ENCODE measurements around the gene CDK2. TPM values are rescaled to one million over a fixed set of nuclear protein-coding genes. Genes with fewer than 3 reads are reported as not detected.

CDK2 gene
- total and polyA plus RNA-seq, 7 experiments from 2014 or later = 7.0 to 77.2 (median 20.7) TPM

GRCh38 chr12:55933799-55934742, 32.6 kb upstream of the CDK2 start:
- H3K27ac ChIP-seq (ENCODE audit: low read depth, low read length) = peak overlapping the region; percentile 90

GRCh38 chr12:55934773-55935172, 31.9 kb upstream of the CDK2 start:
- H3K4me3 ChIP-seq (ENCODE audit: low read length) = peak overlapping the region; percentile 82
- intact Hi-C loops (cut with micrococcal nuclease) = loop anchor here in 1 of 2 donors (5.0 kb wide), 1 partner anchor 1588 kb away; the partner anchor contains the start of genes DDIT3 and MBD6
- Mint-ChIP-seq H3K36me3 (peaks cover 15 to 70% (median 62%) of the 10 kb centered on the region in 5 donors), H3K4me3 (peak overlapping the region; percentile 96 to 100 (median 98)), H3K9me3 (peaks cover 0 to 10% (median 0%) of the 10 kb centered on the region in 11 donors), H3K4me1 (peaks cover 60 to 74% (median 67%) of the 10 kb centered on the region in 7 donors), H3K27me3 (no peaks in the 10 kb centered on the region), H3K27ac (peak overlapping the region; percentile 86 to 100 (median 97))
- no peaks in the 10 kb centered on the region for H3K9me3 ChIP-seq (ENCODE audit: control insufficient read depth in 2 of 3, low read length in 3 of 3)
- peak overlapping the region; percentile 90 for H3K27ac ChIP-seq (ENCODE audit: low read depth, low read length)
- peaks cover 45 to 58% of the 10 kb centered on the region in 2 donors for H3K4me1 ChIP-seq (ENCODE audit: control insufficient read depth in 2 of 2, insufficient read depth in 2 of 2, low read length in 2 of 2)
- ChIA-PET CTCF (interaction anchor here (0.6 to 4.6 kb wide), 8 partner anchors 8 to 196 kb away, joined by 3 to 32 read pairs (median 6); partner anchors contain the start of genes DNAJC14, ORMDL2, PYM1 and SARNP), POLR2A (interaction anchor here (0.5 to 27.1 kb wide), 13 partner anchors 2 to 205 kb away, joined by 3 to 728 read pairs (median 6); partner anchors contain the start of genes DGKA, DNAJC14, ORMDL2 and PYM1)
- DNase-seq = no peak
- ATAC-seq = no peak
- H3K36me3 ChIP-seq (ENCODE audit: control insufficient read depth in 2 of 3, insufficient read depth in 3 of 3, low read length in 3 of 3) = peaks cover 6 to 51% (median 17%) of the 10 kb centered on the region in 3 experiments
- no peaks in the 10 kb centered on the region for H3K27me3 ChIP-seq (ENCODE audit: control insufficient read depth in 2 of 2, insufficient read depth in 2 of 2, low read length in 2 of 2)

More at GRCh38 chr12:55933799-55934742, 32.6 kb upstream of the CDK2 start:
- peak overlapping the region; percentile 96 to 100 (median 98) for H3K4me3 Mint-ChIP-seq
- ChIA-PET POLR2A (interaction anchor here (0.6 to 27.1 kb wide), 17 partner anchors 2 to 426 kb away, joined by 3 to 728 read pairs (median 4); partner anchors contain the start of genes DGKA, DNAJC14, ORMDL2 and PYM1), CTCF (interaction anchor here (0.8 to 4.6 kb wide), 8 partner anchors 8 to 197 kb away, joined by 3 to 32 read pairs (median 4); partner anchors contain the start of genes DNAJC14, ORMDL2, PYM1 and SARNP)
- H3K9me3 ChIP-seq (ENCODE audit: control insufficient read depth in 2 of 3, low read length in 3 of 3) = no peaks in the 10 kb centered on the region
- intact Hi-C loops (cut with micrococcal nuclease) = loop anchor here in 1 of 2 donors (5.0 kb wide), 1 partner anchor 1588 kb away; the partner anchor contains the start of genes DDIT3 and MBD6
- no peaks in the 10 kb centered on the region for H3K27me3 ChIP-seq (ENCODE audit: control insufficient read depth in 2 of 2, insufficient read depth in 2 of 2, low read length in 2 of 2)
- peaks cover 55 to 74% (median 64%) of the 10 kb centered on the region in 7 donors for H3K4me1 Mint-ChIP-seq
- peak overlapping the region; percentile 82 for H3K4me3 ChIP-seq (ENCODE audit: low read length)
- peaks cover 0 to 10% (median 0%) of the 10 kb centered on the region in 11 donors for H3K9me3 Mint-ChIP-seq
- H3K27ac Mint-ChIP-seq = peak overlapping the region; percentile 91 to 100 (median 97)
- H3K36me3 ChIP-seq (ENCODE audit: control insufficient read depth in 2 of 3, insufficient read depth in 3 of 3, low read length in 3 of 3) = peaks cover 6 to 44% (median 11%) of the 10 kb centered on the region in 3 experiments
- peaks cover 15 to 68% (median 58%) of the 10 kb centered on the region in 5 donors for H3K36me3 Mint-ChIP-seq
- H3K27me3 Mint-ChIP-seq = no peaks in the 10 kb centered on the region
- DNase-seq (no peak), ATAC-seq (no peak)
- H3K4me1 ChIP-seq (ENCODE audit: control insufficient read depth in 2 of 2, insufficient read depth in 2 of 2, low read length in 2 of 2) = peaks cover 50 to 51% of the 10 kb centered on the region in 2 donors

GRCh38 chr12:55935738-55936151, 30.9 kb upstream of the CDK2 start:
- no peaks in the 10 kb centered on the region for H3K27me3 Mint-ChIP-seq
- intact Hi-C loops (cut with micrococcal nuclease) = no loop called here
- Histone ChIP-seq H3K4me3 (ENCODE audit: low read length) (peak overlapping the region; percentile 82), H3K27me3 (ENCODE audit: control insufficient read depth in 2 of 2, insufficient read depth in 2 of 2, low read length in 2 of 2) (no peaks in the 10 kb centered on the region), H3K36me3 (ENCODE audit: control insufficient read depth in 2 of 3, insufficient read depth in 3 of 3, low read length in 3 of 3) (peaks cover 11 to 61% (median 26%) of the 10 kb centered on the region in 3 experiments), H3K9me3 (ENCODE audit: control insufficient read depth in 2 of 3, low read length in 3 of 3) (no peaks in the 10 kb centered on the region), H3K27ac (ENCODE audit: low read depth, low read length) (peak overlapping the region; percentile 90), H3K4me1 (ENCODE audit: control insufficient read depth in 2 of 2, insufficient read depth in 2 of 2, low read length in 2 of 2) (peaks cover 42 to 67% of the 10 kb centered on the region in 2 donors)
- no peak for ATAC-seq
- H3K36me3 Mint-ChIP-seq = peaks cover 15 to 80% (median 71%) of the 10 kb centered on the region in 5 donors
- ChIA-PET POLR2A (interaction anchor here (0.9 to 27.1 kb wide), 14 partner anchors 3 to 206 kb away, joined by 3 to 728 read pairs (median 4); partner anchors contain the start of genes DGKA, DNAJC14, ORMDL2 and PYM1), CTCF (interaction anchor here (0.7 to 4.6 kb wide), 6 partner anchors 9 to 197 kb away, joined by 3 to 32 read pairs (median 10); partner anchors contain the start of genes DNAJC14 and PYM1)
- peaks cover 63 to 78% (median 74%) of the 10 kb centered on the region in 7 donors for H3K4me1 Mint-ChIP-seq
- peak overlapping the region; percentile 86 to 100 (median 97) for H3K27ac Mint-ChIP-seq
- DNase-seq = peak in 5 of 9 donors; percentile 18 to 57 (median 33)
- peak overlapping the region; percentile 96 to 100 (median 98) for H3K4me3 Mint-ChIP-seq
- peaks cover 0 to 8% (median 0%) of the 10 kb centered on the region in 11 donors for H3K9me3 Mint-ChIP-seq

- ChIA-PET POLR2A (interaction anchor here (0.6 to 27.1 kb wide), 11 partner anchors 6 to 754 kb away, joined by 3 to 728 read pairs (median 20); partner anchors contain the start of genes DGKA, DNAJC14, ORMDL2 and PA2G4), CTCF (interaction anchor here (0.9 to 5.0 kb wide), 5 partner anchors 11 to 199 kb away, joined by 4 to 51 read pairs (median 12); partner anchors contain the start of genes ORMDL2, PYM1 and SARNP)
- H3K27ac Mint-ChIP-seq = peak overlapping the region; percentile 84 to 100 (median 97)
- peaks cover 38 to 79% of the 10 kb centered on the region in 2 donors for H3K4me1 ChIP-seq (ENCODE audit: control insufficient read depth in 2 of 2, insufficient read depth in 2 of 2, low read length in 2 of 2)
- H3K4me3 Mint-ChIP-seq = peak overlapping the region in 8 of 10 donors; percentile 17 to 100 (median 80)
- ATAC-seq (no peak), DNase-seq (no peak)
- peaks cover 0 to 2% (median 0%) of the 10 kb centered on the region in 11 donors for H3K9me3 Mint-ChIP-seq
- H3K4me3 ChIP-seq (ENCODE audit: low read length) = no peak overlapping the region
- no peaks in the 10 kb centered on the region for H3K9me3 ChIP-seq (ENCODE audit: control insufficient read depth in 2 of 3, low read length in 3 of 3)
- H3K27me3 Mint-ChIP-seq = no peaks in the 10 kb centered on the region
- H3K4me1 Mint-ChIP-seq = peaks cover 70 to 97% (median 94%) of the 10 kb centered on the region in 7 donors
- peaks cover 29 to 71% (median 46%) of the 10 kb centered on the region in 3 experiments for H3K36me3 ChIP-seq (ENCODE audit: control insufficient read depth in 2 of 3, insufficient read depth in 3 of 3, low read length in 3 of 3)
- intact Hi-C loops (cut with micrococcal nuclease) = no loop called here
- H3K27ac ChIP-seq (ENCODE audit: low read depth, low read length) = peak overlapping the region; percentile 90
- H3K36me3 Mint-ChIP-seq = peaks cover 16 to 83% (median 75%) of the 10 kb centered on the region in 5 donors
- H3K27me3 ChIP-seq (ENCODE audit: control insufficient read depth in 2 of 2, insufficient read depth in 2 of 2, low read length in 2 of 2) = no peaks in the 10 kb centered on the region
Observed at GRCh38 chr12:55937981-55938380, 28.6 kb upstream of the CDK2 start.

- DNase-seq (no peak), ATAC-seq (no peak)
- H3K4me1 Mint-ChIP-seq = peaks cover 72 to 100% (median 94%) of the 10 kb centered on the region in 7 donors
- intact Hi-C loops (cut with micrococcal nuclease) = no loop called here
- H3K4me3 Mint-ChIP-seq = peak overlapping the region; percentile 5 to 100 (median 52)
- CTCF ChIA-PET = interaction anchor here (0.5 to 5.0 kb wide), 16 partner anchors 9 to 292 kb away, joined by 3 to 51 read pairs (median 4); partner anchors contain the start of genes ORMDL2, PYM1, RAB5B and SARNP
- H3K27ac ChIP-seq (ENCODE audit: low read depth, low read length) = peak overlapping the region; percentile 64
- no peaks in the 10 kb centered on the region for H3K9me3 ChIP-seq (ENCODE audit: control insufficient read depth in 2 of 3, low read length in 3 of 3)
- H3K36me3 Mint-ChIP-seq = peaks cover 16 to 85% (median 70%) of the 10 kb centered on the region in 5 donors
- peaks cover 29 to 73% of the 10 kb centered on the region in 2 donors for H3K4me1 ChIP-seq (ENCODE audit: control insufficient read depth in 2 of 2, insufficient read depth in 2 of 2, low read length in 2 of 2)
- no peaks in the 10 kb centered on the region for H3K9me3 Mint-ChIP-seq
- no peak overlapping the region for H3K4me3 ChIP-seq (ENCODE audit: low read length)
- no peaks in the 10 kb centered on the region for H3K27me3 ChIP-seq (ENCODE audit: control insufficient read depth in 2 of 2, insufficient read depth in 2 of 2, low read length in 2 of 2)
- H3K36me3 ChIP-seq (ENCODE audit: control insufficient read depth in 2 of 3, insufficient read depth in 3 of 3, low read length in 3 of 3) = peaks cover 31 to 80% (median 49%) of the 10 kb centered on the region in 3 experiments
- no peaks in the 10 kb centered on the region for H3K27me3 Mint-ChIP-seq
- H3K27ac Mint-ChIP-seq = peak overlapping the region; percentile 84 to 100 (median 97)
- POLR2A ChIA-PET = interaction anchor here (0.8 to 27.1 kb wide), 14 partner anchors 7 to 200 kb away, joined by 3 to 728 read pairs (median 7); partner anchors contain the start of genes DGKA, DNAJC14, GDF11 and ORMDL2
Observed at GRCh38 chr12:55938826-55939501, 27.7 kb upstream of the CDK2 start.

Data from naive thymus-derived CD4-positive, alpha-beta T cell (primary cell).